Calu3 (cell line): ENCODE data around the gene RABGGTB. TPM values are rescaled to one million over a fixed set of nuclear protein-coding genes. Genes with fewer than 3 reads are reported as not detected.
"Not testable (repeated sequence)": the region's sequence is repeated elsewhere in the genome, so short reads cannot be mapped to it uniquely, and the experiment has no call there.

Experiments used
- BruUV-seq: library from RNA; stranded (reverse); fragments of 400-500 nt; replicated peaks from 2 replicates; lab custom pipeline; 2021; lab: Mats Ljungman, UMichigan
- CTCF ChIA-PET: fragments of 300-600 bp; sonication (Branson Sonifier 250); formaldehyde crosslinking; loops from one replicate; lab custom pipeline; 2022; ENCODE audit warnings: antibody characterized with exemption; lab: Charles Lee
- DNase-seq: peaks from one replicate; pipeline ENCODE4 v3.0.0; 2022
- H3K27ac Mint-ChIP-seq: one replicate; pipeline ENCODE4 v1.8.0; 2022; ENCODE audit warnings: mixed read lengths; ENCODE audit not compliant: unreplicated experiment
- H3K27me3 Mint-ChIP-seq: one replicate; pipeline ENCODE4 v1.8.0; 2022; ENCODE audit warnings: mixed read lengths; ENCODE audit not compliant: unreplicated experiment
- H3K36me3 Mint-ChIP-seq: one replicate; pipeline ENCODE4 v1.8.0; 2022; ENCODE audit warnings: mild to moderate bottlenecking, moderate library complexity, mixed read lengths; ENCODE audit not compliant: insufficient read depth, unreplicated experiment
- H3K4me1 Mint-ChIP-seq: one replicate; pipeline ENCODE4 v1.8.0; 2022; ENCODE audit warnings: mild to moderate bottlenecking, low read depth, mixed read lengths; ENCODE audit not compliant: unreplicated experiment
- H3K4me3 Mint-ChIP-seq: one replicate; pipeline ENCODE4 v1.8.0; 2022; ENCODE audit warnings: mild to moderate bottlenecking, low read depth, moderate library complexity, mixed read lengths; ENCODE audit not compliant: unreplicated experiment
- H3K9me3 Mint-ChIP-seq: one replicate; pipeline ENCODE4 v1.8.0; 2022; ENCODE audit warnings: low read depth, mixed read lengths; ENCODE audit not compliant: unreplicated experiment
- intact Hi-C: fragments of 100-400 bp; cut with micrococcal nuclease; formaldehyde crosslinking; loops from one replicate; pipeline ENCODE4 v1.10.0; 2022; ENCODE audit not compliant: unreplicated experiment
- total RNA-seq: library from RNA; stranded (reverse); gene quantifications from 2 replicates; pipeline ENCODE4 v1.2.3, GENCODE V29; 2022
- TF ChIP-seq, protein P1 (sequence below): fragments of 200-600 bp; IDR thresholded peaks from one replicate; pipeline ENCODE4 v1.8.0; 2022; ENCODE audit warnings: antibody characterized with exemption; ENCODE audit not compliant: unreplicated experiment

RABGGTB gene
- total RNA-seq, 1 experiment from 2014 or later: 105 TPM

DNA sequence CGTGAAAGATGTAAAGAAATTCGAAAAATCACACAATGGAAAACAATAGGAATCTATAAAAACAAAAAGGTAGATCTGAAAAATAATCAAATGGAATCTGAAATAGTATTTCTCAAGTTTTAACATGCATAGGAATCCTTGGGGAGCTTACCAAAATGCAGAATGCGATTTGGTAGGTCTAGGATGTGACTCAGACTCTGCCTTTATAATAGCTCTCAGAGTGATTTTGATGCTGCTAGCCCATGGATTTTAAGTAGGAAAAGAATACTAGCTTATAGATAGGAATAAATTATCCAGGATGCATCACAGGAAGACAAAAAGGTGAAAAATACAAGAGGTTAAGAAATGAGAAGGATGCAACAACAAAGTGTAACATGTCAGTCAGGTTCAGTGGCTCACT lies 14.1 kb upstream of the RABGGTB start:
- no peak overlapping the region for H3K4me3 Mint-ChIP-seq
- DNase-seq: no peak
- TF ChIP-seq, protein P1, sequence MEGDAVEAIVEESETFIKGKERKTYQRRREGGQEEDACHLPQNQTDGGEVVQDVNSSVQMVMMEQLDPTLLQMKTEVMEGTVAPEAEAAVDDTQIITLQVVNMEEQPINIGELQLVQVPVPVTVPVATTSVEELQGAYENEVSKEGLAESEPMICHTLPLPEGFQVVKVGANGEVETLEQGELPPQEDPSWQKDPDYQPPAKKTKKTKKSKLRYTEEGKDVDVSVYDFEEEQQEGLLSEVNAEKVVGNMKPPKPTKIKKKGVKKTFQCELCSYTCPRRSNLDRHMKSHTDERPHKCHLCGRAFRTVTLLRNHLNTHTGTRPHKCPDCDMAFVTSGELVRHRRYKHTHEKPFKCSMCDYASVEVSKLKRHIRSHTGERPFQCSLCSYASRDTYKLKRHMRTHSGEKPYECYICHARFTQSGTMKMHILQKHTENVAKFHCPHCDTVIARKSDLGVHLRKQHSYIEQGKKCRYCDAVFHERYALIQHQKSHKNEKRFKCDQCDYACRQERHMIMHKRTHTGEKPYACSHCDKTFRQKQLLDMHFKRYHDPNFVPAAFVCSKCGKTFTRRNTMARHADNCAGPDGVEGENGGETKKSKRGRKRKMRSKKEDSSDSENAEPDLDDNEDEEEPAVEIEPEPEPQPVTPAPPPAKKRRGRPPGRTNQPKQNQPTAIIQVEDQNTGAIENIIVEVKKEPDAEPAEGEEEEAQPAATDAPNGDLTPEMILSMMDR: no peak
- no TSS peak for BruUV-seq
- H3K27me3 Mint-ChIP-seq: no peaks in the 10 kb centered on the region
- H3K36me3 Mint-ChIP-seq: no peaks in the 10 kb centered on the region
- intact Hi-C loops: no loop called here
- no peak overlapping the region for H3K27ac Mint-ChIP-seq
- no peaks in the 10 kb centered on the region for H3K9me3 Mint-ChIP-seq
- CTCF ChIA-PET: no interaction called here
- H3K4me1 Mint-ChIP-seq: no peaks in the 10 kb centered on the region

DNA sequence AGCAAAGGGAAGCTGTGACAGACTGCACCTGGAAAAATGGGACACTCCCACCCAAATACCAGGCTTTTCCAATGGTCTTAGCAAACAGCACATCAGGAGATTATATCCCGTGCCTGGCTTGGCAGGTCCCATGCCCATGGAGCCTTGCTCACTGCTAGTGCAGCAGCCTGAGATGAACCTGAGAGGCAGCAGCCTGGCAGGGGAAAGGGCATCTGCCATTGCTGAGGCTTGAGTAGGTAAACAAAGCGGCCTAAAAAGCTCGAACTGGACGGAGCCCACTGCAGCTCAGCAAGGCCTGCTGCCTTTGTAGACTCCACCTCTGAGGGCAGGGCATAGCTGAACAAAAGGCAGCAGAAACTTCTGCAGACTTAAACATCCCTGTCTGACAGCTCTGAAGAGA lies 8.2 kb upstream of the RABGGTB start:
- intact Hi-C loops, H3K4me3 Mint-ChIP-seq, H3K4me1 Mint-ChIP-seq, H3K9me3 Mint-ChIP-seq, CTCF ChIA-PET, BruUV-seq, H3K36me3 Mint-ChIP-seq, H3K27ac Mint-ChIP-seq, DNase-seq: not testable (repeated sequence)
- H3K27me3 Mint-ChIP-seq: peaks cover 20% of the 10 kb centered on the region

DNA sequence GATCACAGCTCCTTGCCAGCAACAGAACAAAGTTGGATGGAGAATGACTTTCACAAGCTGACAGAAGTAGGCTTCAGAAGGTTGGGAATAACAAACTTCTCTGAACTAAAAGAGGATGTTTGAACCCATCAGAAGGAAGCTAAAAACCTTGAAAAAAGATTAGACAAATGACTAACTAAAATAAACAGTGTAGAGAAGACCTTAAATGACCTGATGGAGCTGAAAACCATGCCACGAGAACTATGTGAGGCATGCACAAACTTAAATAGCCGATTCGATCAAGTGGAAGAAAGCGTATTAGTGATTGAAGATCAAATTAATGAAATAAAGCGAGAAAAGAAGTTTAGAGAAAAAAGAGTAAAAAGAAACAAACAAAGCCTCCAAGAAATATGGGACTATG lies 7.4 kb upstream of the RABGGTB start:
- DNase-seq, H3K36me3 Mint-ChIP-seq, H3K9me3 Mint-ChIP-seq, H3K4me3 Mint-ChIP-seq, H3K4me1 Mint-ChIP-seq, CTCF ChIA-PET, intact Hi-C loops, BruUV-seq, H3K27ac Mint-ChIP-seq: not testable (repeated sequence)
- peaks cover 20% of the 10 kb centered on the region for H3K27me3 Mint-ChIP-seq

DNA sequence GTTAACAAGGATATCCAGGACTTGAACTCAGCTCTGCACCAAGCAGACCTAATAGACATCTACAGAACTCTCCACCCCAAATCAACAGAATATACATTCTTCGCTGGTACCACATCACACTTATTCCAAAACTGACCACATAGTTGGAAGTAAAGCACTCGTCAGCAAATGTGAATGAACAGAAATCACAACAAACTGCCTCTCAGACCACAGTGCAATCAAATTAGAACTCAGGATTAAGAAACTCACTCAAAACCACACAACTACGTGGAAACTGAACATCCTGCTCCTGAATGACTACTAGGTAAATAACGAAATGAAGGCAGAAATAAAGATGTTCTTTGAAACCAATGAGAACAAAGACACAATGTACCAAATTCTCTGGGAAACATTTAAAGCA lies 5.9 kb upstream of the RABGGTB start:
- intact Hi-C loops, H3K4me3 Mint-ChIP-seq, H3K4me1 Mint-ChIP-seq, H3K27ac Mint-ChIP-seq, H3K36me3 Mint-ChIP-seq, DNase-seq, BruUV-seq, H3K9me3 Mint-ChIP-seq, CTCF ChIA-PET: not testable (repeated sequence)
- peaks cover 20% of the 10 kb centered on the region for H3K27me3 Mint-ChIP-seq

DNA sequence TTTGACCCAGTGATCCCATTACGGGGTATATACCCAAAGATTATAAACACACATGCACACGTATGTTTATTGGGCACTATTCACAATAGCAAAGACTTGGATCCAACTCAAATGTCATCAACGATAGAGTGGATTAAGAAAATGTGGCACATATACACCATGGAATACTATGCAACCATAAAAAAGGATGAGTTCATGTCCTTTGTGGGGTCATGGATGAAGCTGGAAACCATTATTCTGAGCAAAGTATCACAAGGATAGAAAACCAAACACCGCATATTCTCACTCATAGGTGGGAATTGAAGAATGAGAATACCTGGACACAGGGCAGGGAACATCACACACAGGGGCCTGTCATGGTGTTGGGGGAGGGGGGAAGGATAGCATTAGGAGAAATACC lies 2.1 kb upstream of the RABGGTB start:
- H3K4me1 Mint-ChIP-seq, H3K9me3 Mint-ChIP-seq, DNase-seq, CTCF ChIA-PET, intact Hi-C loops, H3K4me3 Mint-ChIP-seq, H3K27ac Mint-ChIP-seq, BruUV-seq: not testable (repeated sequence)
- Mint-ChIP-seq H3K27me3 (peaks cover 20% of the 10 kb centered on the region), H3K36me3 (peaks cover 36% of the 10 kb centered on the region)

DNA sequence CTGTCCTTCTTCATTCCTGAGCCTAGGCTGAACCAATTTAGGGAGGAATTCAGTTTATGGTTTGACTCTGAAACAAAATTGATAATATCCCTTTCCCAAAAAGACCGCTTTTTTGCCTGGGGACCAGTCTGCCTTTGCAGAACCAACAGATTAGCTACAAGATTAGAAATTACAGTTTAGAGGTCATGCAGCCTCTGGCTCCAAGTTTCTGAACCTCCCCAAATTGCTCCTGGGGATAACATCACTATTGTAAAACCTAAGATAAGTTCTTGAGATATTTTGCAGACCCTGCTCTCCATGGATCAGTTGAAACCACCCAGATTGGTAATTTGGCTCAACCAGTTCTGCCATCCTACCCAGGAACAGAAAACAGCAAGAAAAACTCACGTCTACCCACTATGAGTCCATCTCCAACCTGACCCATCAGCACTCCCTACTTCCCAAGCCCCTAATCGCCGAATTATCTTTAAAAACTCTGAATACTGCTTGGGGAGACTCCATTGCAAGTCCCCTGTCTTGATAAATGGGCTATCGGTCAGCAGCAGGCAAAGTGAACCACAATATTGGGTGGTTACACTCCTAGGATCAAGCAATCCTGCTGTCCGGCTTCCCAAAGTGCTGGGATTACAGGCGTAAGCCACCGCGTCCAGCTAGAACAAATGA lies 605 bp upstream of the RABGGTB start:
- Mint-ChIP-seq H3K9me3 (peaks cover 2% of the 10 kb centered on the region), H3K27me3 (peaks cover 11% of the 10 kb centered on the region), H3K27ac (peak overlapping the region; percentile 94), H3K4me3 (peak overlapping the region; percentile 88), H3K4me1 (peaks cover 15% of the 10 kb centered on the region), H3K36me3 (peaks cover 51% of the 10 kb centered on the region)
- intact Hi-C loops: no loop called here
- TSS peak; percentile 99 for BruUV-seq
- CTCF ChIA-PET: interaction anchor here (0.8 to 1.3 kb wide), 2 partner anchors 16 to 552 kb away, joined by 3 read pairs; no protein-coding TSS in a partner anchor
- TF ChIP-seq, protein P1: no peak
- DNase-seq: no peak
